ENCODE data around the gene HS3ST5. TPM values are rescaled to one million over a fixed set of nuclear protein-coding genes. Genes with fewer than 3 reads are reported as not detected.

The HS3ST5 gene
- total and polyA plus RNA-seq, 7 donors, result 0.28 to 1.1 (median 0.36) TPM; not detected in 2

DNA sequence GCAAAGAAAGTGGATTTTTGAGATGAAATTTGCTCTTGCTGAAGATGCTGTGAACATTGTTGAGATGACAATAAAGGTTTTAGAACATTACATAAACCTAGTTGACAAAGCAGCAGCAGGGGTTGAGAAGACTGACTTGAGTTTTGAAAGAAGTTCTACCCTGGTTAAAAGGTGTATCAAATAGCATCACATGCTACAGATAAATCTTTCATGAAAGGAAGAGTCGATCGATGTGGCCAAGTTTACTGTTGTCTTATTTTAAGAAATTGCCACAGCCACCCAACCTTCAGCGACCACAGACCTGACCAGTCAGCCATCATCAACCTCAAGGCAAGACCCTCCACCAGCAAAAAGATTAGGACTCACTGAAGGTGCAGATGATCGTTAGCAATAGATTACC is 155.3 kb downstream of the HS3ST5 start:
- Histone ChIP-seq H3K36me3 (no peaks in the 10 kb centered on the region), H3K4me3 (no peak overlapping the region), H3K27me3 (no peaks in the 10 kb centered on the region), H3K4me1 (no peaks in the 10 kb centered on the region), H3K9me3 (no peaks in the 10 kb centered on the region), H3K27ac (no peak overlapping the region)
- no peak for DNase-seq
- intact Hi-C loops (cut with DNase I), result no loop called here
- 77 to 89% methylated on average over 4 of the region's 4 CpGs for WGBS, 2 donors
- TF ChIP-seq CTCF (IDR thresholded peaks at IDR 0.05) (no peak), EP300 (IDR thresholded peaks at IDR 0.05) (no peak), POLR2A (IDR thresholded peaks at IDR 0.05) (no peak), POLR2AphosphoS5 (IDR thresholded peaks at IDR 0.05) (no peak)

GRCh38 chr6:114181664-114182063 is 161.2 kb downstream of the HS3ST5 start:
- TF ChIP-seq POLR2AphosphoS5 (IDR thresholded peaks at IDR 0.05) (no peak), POLR2A (IDR thresholded peaks at IDR 0.05) (no peak), CTCF (IDR thresholded peaks at IDR 0.05) (no peak), EP300 (IDR thresholded peaks at IDR 0.05) (no peak)
- Histone ChIP-seq H3K9me3 (no peaks in the 10 kb centered on the region), H3K36me3 (no peaks in the 10 kb centered on the region), H3K27me3 (no peaks in the 10 kb centered on the region), H3K27ac (no peak overlapping the region), H3K4me1 (no peaks in the 10 kb centered on the region), H3K4me3 (no peak overlapping the region)
- 77 to 96% methylated on average over 3 of the region's 3 CpGs for WGBS, 2 donors
- intact Hi-C loops (cut with DNase I), result no loop called here
- no peak for DNase-seq

DNA sequence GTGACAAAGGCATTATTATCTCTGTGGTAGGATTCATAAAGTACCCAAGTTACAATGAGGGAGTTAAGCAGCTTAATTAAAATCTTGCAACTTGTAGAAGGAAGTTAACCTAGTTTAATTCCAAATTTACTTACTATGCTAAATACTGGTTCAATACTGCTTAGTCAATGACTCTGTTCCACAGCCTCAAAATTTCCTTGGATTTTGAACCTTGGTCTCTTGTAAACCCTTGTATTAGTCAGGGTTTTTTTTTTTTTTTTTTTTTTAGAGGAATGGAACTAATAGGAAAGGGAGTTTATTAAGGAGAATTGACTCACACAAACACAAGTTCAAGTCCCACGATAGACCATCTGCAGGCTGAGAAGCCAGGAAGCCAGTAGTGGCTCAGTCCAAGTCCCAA is 163.4 kb downstream of the HS3ST5 start:
- no peaks in the 10 kb centered on the region for H3K27me3 ChIP-seq
- no peak overlapping the region for H3K27ac ChIP-seq
- intact Hi-C loops (cut with DNase I), result no loop called here
- 91 to 95% methylated on average over 1 of the region's 1 CpG for WGBS, 2 donors
- TF ChIP-seq POLR2AphosphoS5 (IDR thresholded peaks at IDR 0.05), result no peak
- TF ChIP-seq CTCF (IDR thresholded peaks at IDR 0.05), result no peak
- no peak for TF ChIP-seq EP300 (IDR thresholded peaks at IDR 0.05)
- TF ChIP-seq POLR2A (IDR thresholded peaks at IDR 0.05), result no peak
- H3K36me3 ChIP-seq, result no peaks in the 10 kb centered on the region
- H3K9me3 ChIP-seq, result no peaks in the 10 kb centered on the region
- no peak overlapping the region for H3K4me3 ChIP-seq
- H3K4me1 ChIP-seq, result no peaks in the 10 kb centered on the region
- DNase-seq, result no peak

- Histone ChIP-seq H3K36me3 (no peaks in the 10 kb centered on the region), H3K27ac (no peak overlapping the region), H3K9me3 (no peaks in the 10 kb centered on the region), H3K4me1 (no peaks in the 10 kb centered on the region), H3K4me3 (no peak overlapping the region), H3K27me3 (no peaks in the 10 kb centered on the region)
- intact Hi-C loops (cut with DNase I), result no loop called here
- TF ChIP-seq CTCF (IDR thresholded peaks at IDR 0.05), result no peak
- TF ChIP-seq POLR2A (IDR thresholded peaks at IDR 0.05), result no peak
- no peak for TF ChIP-seq EP300 (IDR thresholded peaks at IDR 0.05)
- no peak for TF ChIP-seq POLR2AphosphoS5 (IDR thresholded peaks at IDR 0.05)
- 66 to 79% methylated on average over 2 of the region's 2 CpGs for WGBS, 2 donors
- DNase-seq, result no peak
These were observed 166.1 kb downstream of the HS3ST5 start for GRCh38 chr6:114176726-114177125.

DNA sequence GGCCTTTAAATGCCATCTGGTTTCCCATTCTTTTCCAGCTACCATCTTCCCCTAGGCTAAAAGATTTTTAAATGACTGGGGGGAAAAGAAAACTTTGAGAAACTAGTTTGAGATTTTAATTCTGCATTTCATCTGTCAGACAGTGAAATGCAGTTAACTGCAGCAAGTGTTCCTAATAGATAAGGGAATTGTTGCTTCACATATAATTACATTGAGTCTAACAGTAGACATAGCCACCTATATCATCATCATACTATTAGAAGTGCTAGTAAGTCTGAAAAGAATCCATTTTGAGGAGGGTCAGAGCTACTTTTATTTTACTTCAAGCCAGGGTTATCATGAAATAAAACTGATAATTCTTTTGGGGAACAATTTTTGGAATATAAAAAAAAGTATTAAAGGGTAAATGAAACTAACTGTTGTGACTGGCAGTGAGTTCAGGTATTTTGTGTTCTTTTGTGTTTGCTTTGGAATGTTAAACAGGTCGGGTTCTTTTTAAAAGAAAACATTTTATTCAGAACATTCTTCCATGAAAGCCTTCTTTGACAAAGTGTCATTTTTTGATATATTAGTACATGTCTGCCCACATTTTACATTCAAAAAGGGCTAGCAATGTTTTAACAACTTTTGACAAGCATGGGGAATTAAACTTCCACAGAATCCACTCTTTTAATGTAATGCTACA is 170.1 kb downstream of the HS3ST5 start:
- WGBS, 2 donors, result 36 to 54% methylated on average over 1 of the region's 1 CpG
- no peak overlapping the region for H3K27ac ChIP-seq
- no peaks in the 10 kb centered on the region for H3K27me3 ChIP-seq
- no peak for DNase-seq
- no peaks in the 10 kb centered on the region for H3K4me1 ChIP-seq
- H3K4me3 ChIP-seq, result no peak overlapping the region
- intact Hi-C loops (cut with DNase I), result no loop called here
- no peak for TF ChIP-seq POLR2A (IDR thresholded peaks at IDR 0.05)
- TF ChIP-seq CTCF (IDR thresholded peaks at IDR 0.05), result no peak
- TF ChIP-seq EP300 (IDR thresholded peaks at IDR 0.05), result no peak
- TF ChIP-seq POLR2AphosphoS5 (IDR thresholded peaks at IDR 0.05), result no peak
- no peaks in the 10 kb centered on the region for H3K36me3 ChIP-seq
- H3K9me3 ChIP-seq, result no peaks in the 10 kb centered on the region

Measured in sigmoid colon (tissue), 7 donors.